ENCODE measurements around the gene TXNL4B.

- TF ChIP-seq, protein P1, sequence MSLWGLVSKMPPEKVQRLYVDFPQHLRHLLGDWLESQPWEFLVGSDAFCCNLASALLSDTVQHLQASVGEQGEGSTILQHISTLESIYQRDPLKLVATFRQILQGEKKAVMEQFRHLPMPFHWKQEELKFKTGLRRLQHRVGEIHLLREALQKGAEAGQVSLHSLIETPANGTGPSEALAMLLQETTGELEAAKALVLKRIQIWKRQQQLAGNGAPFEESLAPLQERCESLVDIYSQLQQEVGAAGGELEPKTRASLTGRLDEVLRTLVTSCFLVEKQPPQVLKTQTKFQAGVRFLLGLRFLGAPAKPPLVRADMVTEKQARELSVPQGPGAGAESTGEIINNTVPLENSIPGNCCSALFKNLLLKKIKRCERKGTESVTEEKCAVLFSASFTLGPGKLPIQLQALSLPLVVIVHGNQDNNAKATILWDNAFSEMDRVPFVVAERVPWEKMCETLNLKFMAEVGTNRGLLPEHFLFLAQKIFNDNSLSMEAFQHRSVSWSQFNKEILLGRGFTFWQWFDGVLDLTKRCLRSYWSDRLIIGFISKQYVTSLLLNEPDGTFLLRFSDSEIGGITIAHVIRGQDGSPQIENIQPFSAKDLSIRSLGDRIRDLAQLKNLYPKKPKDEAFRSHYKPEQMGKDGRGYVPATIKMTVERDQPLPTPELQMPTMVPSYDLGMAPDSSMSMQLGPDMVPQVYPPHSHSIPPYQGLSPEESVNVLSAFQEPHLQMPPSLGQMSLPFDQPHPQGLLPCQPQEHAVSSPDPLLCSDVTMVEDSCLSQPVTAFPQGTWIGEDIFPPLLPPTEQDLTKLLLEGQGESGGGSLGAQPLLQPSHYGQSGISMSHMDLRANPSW (CRISPR knock-in tag; conservative IDR thresholded peaks at IDR 0.05; ENCODE audit: low read depth), result no peak
- TF ChIP-seq ESRRA (CRISPR knock-in tag; IDR thresholded peaks at IDR 0.05; ENCODE audit: borderline replicate concordance), result no peak
- no peak for TF ChIP-seq TCF7 (CRISPR knock-in tag; IDR thresholded peaks at IDR 0.05; ENCODE audit: low read depth)
- TF ChIP-seq ELF4 (CRISPR knock-in tag; IDR thresholded peaks at IDR 0.05; ENCODE audit: low read depth), result no peak
- TF ChIP-seq ZNF138 (CRISPR knock-in tag; conservative IDR thresholded peaks at IDR 0.05), result no peak
- no peak for TF ChIP-seq CTCF (IDR thresholded peaks at IDR 0.05)
Observed at GRCh38 chr16:72091217-72091616, 2.2 kb downstream of the TXNL4B start.

Measured in WTC11 (cell line).